Forelimb muscle (tissue), 1 donor: Measurements from ENCODE around the gene CAPN15. TPM values are rescaled to one million over a fixed set of nuclear protein-coding genes. Genes with fewer than 3 reads are reported as not detected.

ENCODE experiments used
- DNase-seq: peaks from one replicate; pipeline ENCODE4 v3.0.0-alpha.2; 2013; ENCODE audit warnings: low read depth
- polyA plus RNA-seq: library from polyadenylated mRNA; unstranded; fragments of 120-200 nt; gene quantifications from one replicate; pipeline ENCODE4 v1.2.1, GENCODE V29; 2013; ENCODE audit not compliant: insufficient read length

The CAPN15 gene
- polyA plus RNA-seq, 1 donor = 24.6 TPM

- DNase-seq = no peak
Observed at GRCh38 chr16:561413-561794, 33.9 kb downstream of the CAPN15 start.

GRCh38 chr16:561957-562938, 34.7 kb downstream of the CAPN15 start:
- no peak for DNase-seq

- DNase-seq = no peak
Observed at GRCh38 chr16:563072-563644, 35.6 kb downstream of the CAPN15 start.

GRCh38 chr16:564690-565418, 37.3 kb downstream of the CAPN15 start:
- no peak for DNase-seq

- no peak for DNase-seq
Observed at GRCh38 chr16:565419-566330, 38.2 kb downstream of the CAPN15 start.

GRCh38 chr16:566475-567372, 39.2 kb downstream of the CAPN15 start, which contains the start of gene NHLRC4:
NHLRC4 (plus strand) TSS chr16:567005; CDS start chr16:568048, 1,043 bp downstream.
- DNase-seq = peak; percentile 59

- no peak for DNase-seq
Observed at GRCh38 chr16:567373-568256, 40.1 kb downstream of the CAPN15 start.

GRCh38 chr16:568401-569258, 41.1 kb downstream of the CAPN15 start:
- DNase-seq = no peak

- no peak for DNase-seq
Observed at GRCh38 chr16:569445-570254, 42.1 kb downstream of the CAPN15 start, which contains the start of gene PIGQ. PIGQ (plus strand) TSS chr16:569968; CDS start chr16:574075, 4,107 bp downstream.

- DNase-seq = no peak
Observed at GRCh38 chr16:572865-573650, 45.5 kb downstream of the CAPN15 start.

GRCh38 chr16:574021-574760, 46.7 kb downstream of the CAPN15 start:
- no peak for DNase-seq

GRCh38 chr16:575354-576196, 48.1 kb downstream of the CAPN15 start:
- DNase-seq = no peak

GRCh38 chr16:576197-576822, 48.8 kb downstream of the CAPN15 start:
- no peak for DNase-seq

- DNase-seq = no peak
Observed at GRCh38 chr16:576823-577201, 49.3 kb downstream of the CAPN15 start.
